K562 (cell line): ENCODE measurements around the gene RAD1. TPM values are rescaled to one million over a fixed set of nuclear protein-coding genes. Genes with fewer than 3 reads are reported as not detected.
A peak's percentile ranks its signal among the peaks of the same experiment; 100 is the strongest.

ENCODE experiments used
- BRD4 ChIP-seq: fragments of 200-600 bp; sonication (generic); IDR thresholded peaks from 2 replicates; pipeline ENCODE4 v1.6.1; 2017; ENCODE audit warnings: inconsistent platforms
- E2F6 ChIP-seq, 2 experiments: IDR thresholded peaks; 2 replicates each; pipeline ENCODE4 v1.6.1; 2011; ENCODE audit warnings: borderline replicate concordance in 1 of 2, control low read depth in 1 of 2, low read depth in 1 of 2, low read length in 1 of 2, mild to moderate bottlenecking in 1 of 2, mixed read lengths in 1 of 2, moderate library complexity in 1 of 2; ENCODE audit not compliant: insufficient read depth in 1 of 2, insufficient read length in 1 of 2, poor library complexity in 1 of 2, severe bottlenecking in 1 of 2; ENCODE audit errors: extremely low read depth in 1 of 2
- ERF ChIP-seq: fragments of 450-650 bp; formaldehyde crosslinking; IDR thresholded peaks from 2 replicates; pipeline ENCODE4 v1.4.0; 2020; ENCODE audit warnings: mild to moderate bottlenecking, mixed read lengths
- GMEB1 ChIP-seq: fragments of 250-450 bp; sonication (Bioruptor Pico); IDR thresholded peaks from 2 replicates; pipeline ENCODE4 v1.4.0; 2020; ENCODE audit warnings: mild to moderate bottlenecking
- HDAC2 ChIP-seq: fragments of 450-650 bp; IDR thresholded peaks from 2 replicates; pipeline ENCODE4 v1.6.1; 2016; ENCODE audit warnings: mild to moderate bottlenecking
- MEF2D ChIP-seq: conservative IDR thresholded peaks from 2 replicates; pipeline ENCODE4 v1.6.1; 2016; ENCODE audit warnings: low read depth, missing genetic modification characterization, missing compliant biosample characterization
- NBN ChIP-seq: fragments of 450-650 bp; IDR thresholded peaks from 2 replicates; pipeline ENCODE4 v1.6.1; 2016; ENCODE audit warnings: low read depth, mild to moderate bottlenecking
- POLR2AphosphoS5 ChIP-seq: IDR thresholded peaks from 2 replicates; pipeline ENCODE4 v1.6.1; 2011; ENCODE audit warnings: mild to moderate bottlenecking, low read depth, low read length, moderate library complexity; ENCODE audit not compliant: control insufficient read depth, insufficient read depth
- ZBTB5 ChIP-seq: fragments of 450-650 bp; IDR thresholded peaks from 2 replicates; pipeline ENCODE4 v1.6.1; 2017; ENCODE audit warnings: antibody characterized with exemption
- ZNF668 ChIP-seq: fragments of 250-450 bp; sonication (Bioruptor Pico); IDR thresholded peaks from 2 replicates; pipeline ENCODE4 v1.8.0; 2022; ENCODE audit warnings: mild to moderate bottlenecking, inconsistent platforms
- ZNF75A ChIP-seq: fragments of 450-650 bp; formaldehyde crosslinking; IDR thresholded peaks from 2 replicates; pipeline ENCODE4 v1.4.0; 2020; ENCODE audit warnings: mild to moderate bottlenecking
- ZNF76 ChIP-seq: fragments of 250-450 bp; sonication (Bioruptor Pico); IDR thresholded peaks from 2 replicates; pipeline ENCODE4 v1.4.0; 2020; ENCODE audit warnings: mild to moderate bottlenecking, moderate library complexity, borderline replicate concordance
- polyA plus RNA-seq, 8 experiments: library from polyadenylated mRNA; depleted of rRNA in 4 of 8; stranded (reverse) in 5 of 8; unstranded in 3 of 8; fragments of >200 nt; fragmentation: Nextera tagmentation in 2 of 8; fragmentation: Illumina TruSeq in 1 of 8; extraction: Ambion mirVana in 2 of 8; extraction: Trizol in 1 of 8; gene quantifications; 2 replicates each; pipeline versions ENCODE4 v1.2.1 to v1.2.3, GENCODE V29; 2011 to 2014; ENCODE audit warnings: inconsistent platforms in 1 of 8, missing spikeins in 1 of 8
- total RNA-seq, 7 experiments: library from RNA; depleted of rRNA in 6 of 7; stranded (reverse); fragments of >200 nt in 6 of 7; fragmentation: Illumina TruSeq in 2 of 7; extraction: Trizol in 2 of 7; gene quantifications; 2 replicates each; pipeline versions ENCODE4 v1.2.1 to v1.2.3, GENCODE V29; 2011 to 2021; ENCODE audit warnings: low replicate concordance in 1 of 7
- TF ChIP-seq, protein P1 (sequence below): fragments of 250-450 bp; sonication (Bioruptor Pico); IDR thresholded peaks from 2 replicates; pipeline ENCODE4 v1.4.0; 2020
- TF ChIP-seq, protein P2 (sequence below), 2 experiments: fragments of 450-650 bp; IDR thresholded peaks; 2 replicates each; pipeline ENCODE4 v1.6.1; 2018; ENCODE audit warnings: mild to moderate bottlenecking in 2 of 2, low read depth in 1 of 2; ENCODE audit not compliant: partially characterized antibody in 2 of 2
- TF ChIP-seq, protein P3 (sequence below): IDR thresholded peaks from 2 replicates; pipeline ENCODE4 v1.6.1; 2012; ENCODE audit warnings: low read depth, low read length, improper control_type of control experiment, borderline replicate concordance

The RAD1 gene
- total and polyA plus RNA-seq, 9 of the 15 experiments (the other 6 are each of a cell fraction or from before 2014, with no cell fraction given) = 44.5 to 148 (median 60.8) TPM

GRCh38 chr5:34929134-34929719, 13.9 kb upstream of the RAD1 start, which contains the start of gene DNAJC21 (continued):
- no peak for TF ChIP-seq ZNF75A (CRISPR knock-in tag)
- TF ChIP-seq BRD4 = no peak
- no peak for TF ChIP-seq NBN
- TF ChIP-seq E2F6 (IDR thresholded peaks at IDR 0.05; ENCODE audit: borderline replicate concordance in 1 of 2, extremely low read depth in 1 of 2, insufficient read depth in 1 of 2, insufficient read length in 1 of 2, low read depth in 1 of 2, low read length in 1 of 2, poor library complexity in 1 of 2, severe bottlenecking in 1 of 2) = peak in 1 of 2 experiments; percentile 55
- TF ChIP-seq, protein P1, sequence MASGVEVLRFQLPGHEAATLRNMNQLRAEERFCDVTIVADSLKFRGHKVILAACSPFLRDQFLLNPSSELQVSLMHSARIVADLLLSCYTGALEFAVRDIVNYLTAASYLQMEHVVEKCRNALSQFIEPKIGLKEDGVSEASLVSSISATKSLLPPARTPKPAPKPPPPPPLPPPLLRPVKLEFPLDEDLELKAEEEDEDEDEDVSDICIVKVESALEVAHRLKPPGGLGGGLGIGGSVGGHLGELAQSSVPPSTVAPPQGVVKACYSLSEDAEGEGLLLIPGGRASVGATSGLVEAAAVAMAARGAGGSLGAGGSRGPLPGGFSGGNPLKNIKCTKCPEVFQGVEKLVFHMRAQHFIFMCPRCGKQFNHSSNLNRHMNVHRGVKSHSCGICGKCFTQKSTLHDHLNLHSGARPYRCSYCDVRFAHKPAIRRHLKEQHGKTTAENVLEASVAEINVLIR = no peak
- TF ChIP-seq, protein P2, sequence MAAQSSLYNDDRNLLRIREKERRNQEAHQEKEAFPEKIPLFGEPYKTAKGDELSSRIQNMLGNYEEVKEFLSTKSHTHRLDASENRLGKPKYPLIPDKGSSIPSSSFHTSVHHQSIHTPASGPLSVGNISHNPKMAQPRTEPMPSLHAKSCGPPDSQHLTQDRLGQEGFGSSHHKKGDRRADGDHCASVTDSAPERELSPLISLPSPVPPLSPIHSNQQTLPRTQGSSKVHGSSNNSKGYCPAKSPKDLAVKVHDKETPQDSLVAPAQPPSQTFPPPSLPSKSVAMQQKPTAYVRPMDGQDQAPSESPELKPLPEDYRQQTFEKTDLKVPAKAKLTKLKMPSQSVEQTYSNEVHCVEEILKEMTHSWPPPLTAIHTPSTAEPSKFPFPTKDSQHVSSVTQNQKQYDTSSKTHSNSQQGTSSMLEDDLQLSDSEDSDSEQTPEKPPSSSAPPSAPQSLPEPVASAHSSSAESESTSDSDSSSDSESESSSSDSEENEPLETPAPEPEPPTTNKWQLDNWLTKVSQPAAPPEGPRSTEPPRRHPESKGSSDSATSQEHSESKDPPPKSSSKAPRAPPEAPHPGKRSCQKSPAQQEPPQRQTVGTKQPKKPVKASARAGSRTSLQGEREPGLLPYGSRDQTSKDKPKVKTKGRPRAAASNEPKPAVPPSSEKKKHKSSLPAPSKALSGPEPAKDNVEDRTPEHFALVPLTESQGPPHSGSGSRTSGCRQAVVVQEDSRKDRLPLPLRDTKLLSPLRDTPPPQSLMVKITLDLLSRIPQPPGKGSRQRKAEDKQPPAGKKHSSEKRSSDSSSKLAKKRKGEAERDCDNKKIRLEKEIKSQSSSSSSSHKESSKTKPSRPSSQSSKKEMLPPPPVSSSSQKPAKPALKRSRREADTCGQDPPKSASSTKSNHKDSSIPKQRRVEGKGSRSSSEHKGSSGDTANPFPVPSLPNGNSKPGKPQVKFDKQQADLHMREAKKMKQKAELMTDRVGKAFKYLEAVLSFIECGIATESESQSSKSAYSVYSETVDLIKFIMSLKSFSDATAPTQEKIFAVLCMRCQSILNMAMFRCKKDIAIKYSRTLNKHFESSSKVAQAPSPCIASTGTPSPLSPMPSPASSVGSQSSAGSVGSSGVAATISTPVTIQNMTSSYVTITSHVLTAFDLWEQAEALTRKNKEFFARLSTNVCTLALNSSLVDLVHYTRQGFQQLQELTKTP (IDR thresholded peaks at IDR 0.05; ENCODE audit: low read depth in 1 of 2, partially characterized antibody in 2 of 2) = no peak
- no peak for TF ChIP-seq ZBTB5
- TF ChIP-seq ZNF76 (CRISPR knock-in tag) = no peak
- TF ChIP-seq GMEB1 (CRISPR knock-in tag) = peak; percentile 64
- TF ChIP-seq ERF (CRISPR knock-in tag) = no peak
- 0 out of 2 replicates have a peak, but pooled peaks have one; percentile 12 for TF ChIP-seq POLR2AphosphoS5
- no peak for TF ChIP-seq HDAC2
- no peak for TF ChIP-seq MEF2D (tag)
- TF ChIP-seq, protein P3, sequence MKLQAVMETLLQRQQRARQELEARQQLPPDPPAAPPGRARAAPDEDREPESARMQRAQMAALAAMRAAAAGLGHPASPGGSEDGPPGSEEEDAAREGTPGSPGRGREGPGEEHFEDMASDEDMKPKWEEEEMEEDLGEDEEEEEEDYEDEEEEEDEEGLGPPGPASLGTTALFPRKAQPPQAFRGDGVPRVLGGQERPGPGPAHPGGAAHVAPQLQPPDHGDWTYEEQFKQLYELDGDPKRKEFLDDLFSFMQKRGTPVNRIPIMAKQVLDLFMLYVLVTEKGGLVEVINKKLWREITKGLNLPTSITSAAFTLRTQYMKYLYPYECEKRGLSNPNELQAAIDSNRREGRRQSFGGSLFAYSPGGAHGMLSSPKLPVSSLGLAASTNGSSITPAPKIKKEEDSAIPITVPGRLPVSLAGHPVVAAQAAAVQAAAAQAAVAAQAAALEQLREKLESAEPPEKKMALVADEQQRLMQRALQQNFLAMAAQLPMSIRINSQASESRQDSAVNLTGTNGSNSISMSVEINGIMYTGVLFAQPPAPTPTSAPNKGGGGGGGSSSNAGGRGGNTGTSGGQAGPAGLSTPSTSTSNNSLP = 0 out of 2 replicates have a peak, but pooled peaks have one; percentile 3
- no peak for TF ChIP-seq ZNF668
